ENCODE measurements around the gene KIF3A.

Gene KIF3A

DNA sequence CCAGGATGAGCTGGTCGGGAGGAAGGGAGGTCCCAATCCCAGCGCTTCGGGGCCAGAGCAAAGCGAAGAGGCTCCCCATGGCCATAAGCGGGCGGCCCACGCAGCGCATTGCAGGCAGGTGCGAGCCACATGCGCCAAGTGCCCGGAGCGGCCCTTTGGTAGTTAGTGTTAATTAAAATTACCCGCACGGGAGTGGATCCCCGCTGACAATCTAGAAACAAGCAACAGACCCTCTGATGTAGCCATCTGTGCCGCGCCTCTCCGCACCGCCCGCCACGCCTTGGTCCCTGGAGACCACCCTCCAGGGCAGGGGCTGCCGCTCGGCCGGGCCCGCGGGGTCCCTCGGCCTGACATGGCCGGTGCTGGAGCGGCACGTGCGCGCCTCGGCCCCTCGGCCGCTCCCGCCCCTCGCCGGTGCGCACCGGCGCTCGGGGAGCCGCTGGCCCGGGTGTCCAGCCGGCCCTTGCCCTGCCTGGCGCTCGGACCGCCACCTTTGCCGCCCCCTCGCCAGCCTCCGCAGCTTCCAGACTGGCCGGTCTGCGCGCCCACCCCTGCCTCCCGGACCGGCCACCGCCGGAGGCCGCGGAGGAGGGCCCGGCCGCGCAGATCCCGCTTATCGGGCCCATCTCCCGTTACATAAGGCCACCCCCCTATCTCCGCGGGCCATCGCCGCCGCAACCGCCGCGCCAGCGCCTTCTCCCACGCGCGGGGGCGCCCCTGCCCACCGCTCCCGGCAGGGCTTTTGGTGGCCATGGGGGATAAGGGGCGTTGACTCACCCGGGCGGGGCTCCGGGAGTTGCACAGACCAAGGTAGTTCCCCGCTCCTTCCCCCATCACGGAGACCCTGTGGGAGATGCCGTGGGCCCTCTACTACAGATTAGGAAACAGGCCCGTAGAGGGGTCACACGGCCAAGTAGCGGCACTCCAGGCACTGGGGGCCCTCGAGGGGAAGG lies 81.2 kb downstream of the KIF3A start:
- H3K9ac ChIP-seq (ENCODE audit: low read depth, low read length, poor library complexity, severe bottlenecking): no peak overlapping the region
- no peaks in the 10 kb centered on the region for H3K27me3 ChIP-seq (ENCODE audit: insufficient read depth, low read length, poor library complexity, severe bottlenecking)
- H3K79me2 ChIP-seq (ENCODE audit: insufficient read depth, low read length): no peaks in the 10 kb centered on the region
- no peaks in the 10 kb centered on the region for H3K9me2 ChIP-seq (replicated peaks; ENCODE audit: low read depth, low read length)
- H4K20me1 ChIP-seq (ENCODE audit: insufficient read depth, low read length, poor library complexity, severe bottlenecking): no peaks in the 10 kb centered on the region
- H2AFZ ChIP-seq (ENCODE audit: low read length): no peak overlapping the region
- no peak for TF ChIP-seq EZH2phosphoT487 (IDR thresholded peaks at IDR 0.05; ENCODE audit: borderline replicate concordance)
- TF ChIP-seq, protein P1, sequence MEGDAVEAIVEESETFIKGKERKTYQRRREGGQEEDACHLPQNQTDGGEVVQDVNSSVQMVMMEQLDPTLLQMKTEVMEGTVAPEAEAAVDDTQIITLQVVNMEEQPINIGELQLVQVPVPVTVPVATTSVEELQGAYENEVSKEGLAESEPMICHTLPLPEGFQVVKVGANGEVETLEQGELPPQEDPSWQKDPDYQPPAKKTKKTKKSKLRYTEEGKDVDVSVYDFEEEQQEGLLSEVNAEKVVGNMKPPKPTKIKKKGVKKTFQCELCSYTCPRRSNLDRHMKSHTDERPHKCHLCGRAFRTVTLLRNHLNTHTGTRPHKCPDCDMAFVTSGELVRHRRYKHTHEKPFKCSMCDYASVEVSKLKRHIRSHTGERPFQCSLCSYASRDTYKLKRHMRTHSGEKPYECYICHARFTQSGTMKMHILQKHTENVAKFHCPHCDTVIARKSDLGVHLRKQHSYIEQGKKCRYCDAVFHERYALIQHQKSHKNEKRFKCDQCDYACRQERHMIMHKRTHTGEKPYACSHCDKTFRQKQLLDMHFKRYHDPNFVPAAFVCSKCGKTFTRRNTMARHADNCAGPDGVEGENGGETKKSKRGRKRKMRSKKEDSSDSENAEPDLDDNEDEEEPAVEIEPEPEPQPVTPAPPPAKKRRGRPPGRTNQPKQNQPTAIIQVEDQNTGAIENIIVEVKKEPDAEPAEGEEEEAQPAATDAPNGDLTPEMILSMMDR (conservative IDR thresholded peaks at IDR 0.05; ENCODE audit: low read length): no peak
- no peaks in the 10 kb centered on the region for H3F3A ChIP-seq (ENCODE audit: low read depth)
- no peaks in the 10 kb centered on the region for H3K9me3 ChIP-seq (ENCODE audit: insufficient read depth, low read depth, low read length)
- no peak overlapping the region for H3K4me2 ChIP-seq (ENCODE audit: low read depth, low read length, poor library complexity, severe bottlenecking)
- H3K36me3 ChIP-seq (ENCODE audit: insufficient read depth, low read length): no peaks in the 10 kb centered on the region
- no peak overlapping the region for H3K4me3 ChIP-seq (ENCODE audit: low read length, poor library complexity, severe bottlenecking)
- no peaks in the 10 kb centered on the region for H3K4me1 ChIP-seq (ENCODE audit: insufficient read depth, low read length, poor library complexity, severe bottlenecking)

DNA sequence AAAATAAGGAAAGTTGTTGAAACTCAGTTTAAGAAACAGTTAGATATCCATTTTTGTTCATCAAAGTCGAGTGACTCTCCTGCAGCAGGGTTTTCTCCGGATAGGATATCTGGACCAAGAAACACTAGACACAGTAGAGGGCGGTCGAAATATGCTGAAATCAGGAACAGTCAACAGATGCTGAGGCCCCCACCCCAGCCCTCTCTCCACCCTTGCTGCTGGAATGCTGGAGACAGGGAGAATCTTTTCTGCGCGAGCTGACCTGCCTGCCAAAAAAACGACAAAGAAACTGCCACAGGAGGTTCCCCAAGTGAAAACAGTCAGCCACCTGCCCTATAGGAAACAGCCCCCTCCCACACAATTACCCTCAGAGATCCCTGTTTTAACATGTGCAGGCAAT lies 83.6 kb downstream of the KIF3A start:
- no peaks in the 10 kb centered on the region for H3K27me3 ChIP-seq (ENCODE audit: insufficient read depth, low read length, poor library complexity, severe bottlenecking)
- no peaks in the 10 kb centered on the region for H3K4me1 ChIP-seq (ENCODE audit: insufficient read depth, low read length, poor library complexity, severe bottlenecking)
- H3K9me2 ChIP-seq (replicated peaks; ENCODE audit: low read depth, low read length): no peaks in the 10 kb centered on the region
- no peaks in the 10 kb centered on the region for H3K36me3 ChIP-seq (ENCODE audit: insufficient read depth, low read length)
- H3K9me3 ChIP-seq (ENCODE audit: insufficient read depth, low read depth, low read length): no peaks in the 10 kb centered on the region
- H3K79me2 ChIP-seq (ENCODE audit: insufficient read depth, low read length): no peaks in the 10 kb centered on the region
- no peaks in the 10 kb centered on the region for H3F3A ChIP-seq (ENCODE audit: low read depth)
- H3K4me3 ChIP-seq (ENCODE audit: low read length, poor library complexity, severe bottlenecking): no peak overlapping the region
- H2AFZ ChIP-seq (ENCODE audit: low read length): no peak overlapping the region
- TF ChIP-seq, protein P1 (conservative IDR thresholded peaks at IDR 0.05; ENCODE audit: low read length): no peak
- TF ChIP-seq EZH2phosphoT487 (IDR thresholded peaks at IDR 0.05; ENCODE audit: borderline replicate concordance): no peak
- no peaks in the 10 kb centered on the region for H4K20me1 ChIP-seq (ENCODE audit: insufficient read depth, low read length, poor library complexity, severe bottlenecking)
- H3K9ac ChIP-seq (ENCODE audit: low read depth, low read length, poor library complexity, severe bottlenecking): no peak overlapping the region
- H3K4me2 ChIP-seq (ENCODE audit: low read depth, low read length, poor library complexity, severe bottlenecking): no peak overlapping the region

DNA sequence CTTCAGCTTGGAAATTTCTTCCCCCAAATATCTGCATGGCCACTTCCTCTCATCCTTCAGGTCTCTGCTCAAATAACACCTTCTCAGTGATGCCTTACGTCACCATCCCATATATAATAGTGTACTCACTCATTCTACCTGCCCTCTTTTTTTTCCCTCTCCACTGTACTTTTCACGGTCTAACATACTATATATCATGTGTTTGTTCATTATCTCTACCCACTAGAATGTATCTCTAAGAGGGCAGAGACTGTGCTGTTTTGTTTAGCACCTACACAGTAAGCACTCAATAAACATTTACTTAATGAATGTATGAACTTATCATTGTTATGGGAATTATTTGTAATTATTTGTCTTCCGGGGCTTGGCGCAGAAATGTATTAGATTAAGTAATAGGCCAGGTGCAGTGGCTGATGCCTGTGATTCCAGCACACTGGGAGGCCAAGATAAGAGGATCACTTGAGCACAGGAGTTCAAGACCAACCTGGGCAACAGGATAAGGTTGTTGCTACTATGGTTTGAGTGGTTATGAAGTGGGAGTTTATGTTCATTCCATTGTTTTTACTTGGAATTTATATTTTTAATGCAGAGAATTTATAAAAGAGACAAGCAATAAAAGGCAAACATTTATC lies 85.4 kb downstream of the KIF3A start:
- no peaks in the 10 kb centered on the region for H3K9me2 ChIP-seq (replicated peaks; ENCODE audit: low read depth, low read length)
- no peaks in the 10 kb centered on the region for H3F3A ChIP-seq (ENCODE audit: low read depth)
- no peak overlapping the region for H2AFZ ChIP-seq (ENCODE audit: low read length)
- H3K4me1 ChIP-seq (ENCODE audit: insufficient read depth, low read length, poor library complexity, severe bottlenecking): no peaks in the 10 kb centered on the region
- no peaks in the 10 kb centered on the region for H3K79me2 ChIP-seq (ENCODE audit: insufficient read depth, low read length)
- no peak for TF ChIP-seq EZH2phosphoT487 (IDR thresholded peaks at IDR 0.05; ENCODE audit: borderline replicate concordance)
- TF ChIP-seq, protein P1 (conservative IDR thresholded peaks at IDR 0.05; ENCODE audit: low read length): no peak
- H3K27me3 ChIP-seq (ENCODE audit: insufficient read depth, low read length, poor library complexity, severe bottlenecking): no peaks in the 10 kb centered on the region
- H3K9ac ChIP-seq (ENCODE audit: low read depth, low read length, poor library complexity, severe bottlenecking): no peak overlapping the region
- H3K36me3 ChIP-seq (ENCODE audit: insufficient read depth, low read length): no peaks in the 10 kb centered on the region
- H3K4me2 ChIP-seq (ENCODE audit: low read depth, low read length, poor library complexity, severe bottlenecking): no peak overlapping the region
- no peak overlapping the region for H3K4me3 ChIP-seq (ENCODE audit: low read length, poor library complexity, severe bottlenecking)
- H4K20me1 ChIP-seq (ENCODE audit: insufficient read depth, low read length, poor library complexity, severe bottlenecking): no peaks in the 10 kb centered on the region
- H3K9me3 ChIP-seq (ENCODE audit: insufficient read depth, low read depth, low read length): no peaks in the 10 kb centered on the region
